Fibroblast of lung (primary cell): ENCODE results near the gene LRIT2. TPM values are rescaled to one million over a fixed set of nuclear protein-coding genes. Genes with fewer than 3 reads are reported as not detected.
A peak's percentile ranks its signal among the peaks of the same experiment; 100 is the strongest.

ENCODE experiments used
- DNase-seq, 2 donors: peaks; one replicate each; pipeline versions ENCODE4 v3.0.0 to v3.0.0-alpha.2; 2010; ENCODE audit warnings: low read depth in 2 of 2
- H2AFZ ChIP-seq: 2 replicates; pipeline ENCODE4 v1.5.1; 2012; ENCODE audit warnings: low read length, control low read depth, inconsistent platforms
- H3K27ac ChIP-seq: 2 replicates; pipeline ENCODE4 v1.5.1; 2011; ENCODE audit warnings: low read length, control low read depth; ENCODE audit not compliant: insufficient read depth
- H3K27me3 ChIP-seq: 2 replicates; pipeline ENCODE4 v1.5.1; 2011; ENCODE audit warnings: mild to moderate bottlenecking, low read length; ENCODE audit not compliant: control insufficient read depth, insufficient read depth
- H3K36me3 ChIP-seq: 2 replicates; pipeline ENCODE4 v1.5.1; 2011; ENCODE audit warnings: low read length; ENCODE audit not compliant: control insufficient read depth, insufficient read depth
- H3K4me1 ChIP-seq: 2 replicates; pipeline ENCODE4 v1.5.1; 2011; ENCODE audit warnings: low read length; ENCODE audit not compliant: control insufficient read depth, insufficient read depth; ENCODE audit errors: extremely low read depth
- H3K4me2 ChIP-seq: 2 replicates; pipeline ENCODE4 v1.5.1; 2011; ENCODE audit warnings: low read length, control low read depth; ENCODE audit not compliant: insufficient read depth; ENCODE audit errors: extremely low read depth
- H3K4me3 ChIP-seq, 4 experiments: fragments of 200-600 bp in 1 of 4; sonication (generic) in 1 of 4; replicated peaks in 1 of 4; 2 replicates each; pipeline ENCODE4 v1.5.1; 2011 to 2016; ENCODE audit warnings: low read length in 4 of 4, low read depth in 3 of 4, mild to moderate bottlenecking in 3 of 4, control low read depth in 2 of 4, inconsistent platforms in 1 of 4, mixed read lengths in 1 of 4; ENCODE audit not compliant: insufficient read depth in 1 of 4; ENCODE audit errors: control extremely low read depth in 1 of 4
- H3K79me2 ChIP-seq: 2 replicates; pipeline ENCODE4 v1.5.1; 2012; ENCODE audit warnings: mild to moderate bottlenecking, low read length, inconsistent platforms; ENCODE audit not compliant: control insufficient read depth, insufficient read depth
- H3K9ac ChIP-seq: 2 replicates; pipeline ENCODE4 v1.5.1; 2011; ENCODE audit warnings: mild to moderate bottlenecking, low read length, control low read depth; ENCODE audit not compliant: insufficient read depth
- H3K9me3 ChIP-seq: 2 replicates; pipeline ENCODE4 v1.5.1; 2012; ENCODE audit warnings: low read depth, low read length; ENCODE audit not compliant: control insufficient read depth, insufficient read depth
- H4K20me1 ChIP-seq: 2 replicates; pipeline ENCODE4 v1.5.1; 2011; ENCODE audit warnings: low read length; ENCODE audit not compliant: control insufficient read depth, insufficient read depth; ENCODE audit errors: extremely low read depth
- CTCF ChIP-seq, 2 donors: IDR thresholded peaks in 1 of 2; conservative IDR thresholded peaks in 1 of 2; 1 replicate in 1 of 2; 2 replicates in 1 of 2; pipeline ENCODE4 v1.5.1; 2011 to 2012; ENCODE audit warnings: low read length in 2 of 2, control low read depth in 1 of 2, inconsistent platforms in 1 of 2, low read depth in 1 of 2, mild to moderate bottlenecking in 1 of 2
- EZH2 ChIP-seq: IDR thresholded peaks from 2 replicates; pipeline ENCODE4 v1.5.1; 2012; ENCODE audit warnings: low read length, control low read depth, mild to moderate bottlenecking; ENCODE audit errors: missing control alignments
- polyA plus RNA-seq, 2 donors: library from polyadenylated mRNA; depleted of rRNA in 1 of 2; stranded (reverse) in 1 of 2; unstranded in 1 of 2; fragments of >200 nt; gene quantifications; 2 replicates each; pipeline ENCODE4 v1.2.1, GENCODE V29; 2011 to 2012; ENCODE audit warnings: missing spikeins in 1 of 2
- total RNA-seq: library from RNA; depleted of rRNA; stranded (reverse); fragments of >200 nt; gene quantifications from 2 replicates; pipeline ENCODE4 v1.2.1, GENCODE V29; 2014

Gene LRIT2
- total and polyA plus RNA-seq, 2 donors (not counting 1 experiment from before 2014, with no cell fraction given): not detected

- peak; percentile 80 for TF ChIP-seq EZH2
- no peak for TF ChIP-seq CTCF (conservative IDR thresholded peaks at IDR 0.05 in 1 of 2, IDR thresholded peaks at IDR 0.05 in 1 of 2; ENCODE audit: low read depth in 1 of 2, low read length in 2 of 2)
- H4K20me1 ChIP-seq: no peaks in the 10 kb centered on the region
- H3K4me2 ChIP-seq: no peak overlapping the region
- no peaks in the 10 kb centered on the region for H3K79me2 ChIP-seq
- H3K9me3 ChIP-seq: no peaks in the 10 kb centered on the region
- H2AFZ ChIP-seq: no peak overlapping the region
- DNase-seq: no peak
- no peak overlapping the region for H3K4me3 ChIP-seq
- no peaks in the 10 kb centered on the region for H3K36me3 ChIP-seq
- H3K9ac ChIP-seq: no peak overlapping the region
- no peaks in the 10 kb centered on the region for H3K4me1 ChIP-seq
- H3K27ac ChIP-seq: no peak overlapping the region
- peaks cover 35% of the 10 kb centered on the region for H3K27me3 ChIP-seq
Observed at GRCh38 chr10:84195044-84195830, 30.1 kb downstream of the LRIT2 start.

DNA sequence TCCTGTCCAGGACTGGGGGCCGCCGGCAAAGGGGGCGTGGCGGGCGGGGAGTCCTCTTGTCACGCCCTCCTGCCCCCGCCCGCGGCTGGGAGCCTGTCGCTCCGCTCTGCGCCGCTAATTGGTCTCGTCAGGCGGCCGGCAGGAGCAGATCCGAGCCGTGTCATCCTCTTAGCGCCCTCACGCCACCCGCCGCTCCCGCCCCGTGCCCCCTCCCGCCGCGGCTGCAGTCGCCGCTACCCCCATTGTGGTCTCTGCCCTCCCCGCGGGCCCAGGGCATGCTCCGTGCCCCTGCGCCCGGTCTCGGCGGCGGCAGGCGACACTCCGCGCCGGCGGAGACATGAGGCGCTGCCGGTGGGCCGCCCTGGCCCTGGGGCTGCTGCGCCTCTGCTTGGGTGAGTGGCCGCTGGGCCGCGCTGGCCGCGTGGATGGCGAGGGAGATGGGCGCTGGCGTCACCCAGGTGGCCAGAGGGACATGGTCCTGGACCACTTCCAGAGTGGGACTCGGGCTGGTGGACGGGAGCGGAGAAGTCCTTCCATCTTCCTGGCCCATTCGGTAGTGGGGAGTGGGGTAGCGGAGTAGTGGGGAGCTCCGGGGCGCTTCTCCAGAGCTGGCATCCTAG lies 30.8 kb downstream of the LRIT2 start, which contains the start of gene CDHR1:
TSS of gene CDHR1 (plus strand) at position 114 of the 620 bp plus-strand sequence. CDS start at position 338, 224 bp downstream.
- Histone ChIP-seq H3K9ac (no peak within 1 kb of the TSS), H3K4me2 (no peak within 1 kb of the TSS), H4K20me1 (no peaks in the 10 kb centered on the region), H3K27me3 (peaks cover 35% of the 10 kb centered on the region), H3K36me3 (no peaks in the 10 kb centered on the region), H3K79me2 (no peaks in the 10 kb centered on the region), H3K4me1 (no peaks in the 10 kb centered on the region), H3K4me3 (peak within 1 kb of the TSS in 1 of 4 experiments; percentile 14), H3K9me3 (no peaks in the 10 kb centered on the region), H2AFZ (no peak within 1 kb of the TSS), H3K27ac (no peak within 1 kb of the TSS)
- peak in 1 of 2 donors; percentile 8 for DNase-seq
- TF ChIP-seq CTCF (conservative IDR thresholded peaks at IDR 0.05 in 1 of 2, IDR thresholded peaks at IDR 0.05 in 1 of 2; ENCODE audit: low read depth in 1 of 2, low read length in 2 of 2): no peak
- TF ChIP-seq EZH2: peak; percentile 73

DNA sequence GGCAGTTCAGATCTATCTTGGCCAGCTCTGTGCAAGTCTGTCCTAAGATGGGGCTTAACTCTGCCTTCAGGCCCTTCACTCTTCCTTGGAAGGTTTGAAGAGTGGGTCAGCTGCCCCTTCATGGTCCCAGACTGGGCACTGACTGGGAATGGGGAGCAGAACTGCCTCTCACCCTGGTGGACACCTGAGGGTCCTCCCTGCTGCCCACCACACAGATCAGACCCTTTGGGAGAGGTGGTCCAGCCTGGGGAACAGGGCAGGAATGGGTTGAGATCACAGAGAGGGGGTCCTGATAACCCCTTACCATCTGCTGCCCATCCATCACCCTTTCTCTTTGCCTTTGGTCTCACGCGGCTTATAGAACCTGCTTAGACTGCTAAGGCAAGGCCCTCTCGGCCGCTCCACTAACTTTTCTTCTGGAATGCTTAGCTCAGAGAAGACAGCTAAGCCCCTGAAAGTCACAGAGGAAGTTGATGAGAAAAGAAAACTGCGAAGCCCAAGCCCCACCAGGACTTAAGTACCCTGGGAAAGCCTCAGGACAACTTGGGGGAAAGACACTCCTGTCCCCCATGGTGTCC lies 31.4 kb downstream of the LRIT2 start:
- Histone ChIP-seq H3K27me3 (peaks cover 35% of the 10 kb centered on the region), H3K4me1 (no peaks in the 10 kb centered on the region), H3K36me3 (no peaks in the 10 kb centered on the region), H3K79me2 (no peaks in the 10 kb centered on the region), H3K9ac (no peak overlapping the region), H3K4me2 (no peak overlapping the region), H3K27ac (no peak overlapping the region), H3K4me3 (peak overlapping the region in 1 of 4 experiments; percentile 14), H4K20me1 (no peaks in the 10 kb centered on the region), H2AFZ (no peak overlapping the region), H3K9me3 (no peaks in the 10 kb centered on the region)
- no peak for DNase-seq
- TF ChIP-seq CTCF (conservative IDR thresholded peaks at IDR 0.05 in 1 of 2, IDR thresholded peaks at IDR 0.05 in 1 of 2; ENCODE audit: low read depth in 1 of 2, low read length in 2 of 2) (no peak), EZH2 (no peak)
